Measurements from ENCODE around the gene DNAJB9.
"Not testable (repeated sequence)": the region's sequence is repeated elsewhere in the genome, so short reads cannot be mapped to it uniquely, and the experiment has no call there.

DNA sequence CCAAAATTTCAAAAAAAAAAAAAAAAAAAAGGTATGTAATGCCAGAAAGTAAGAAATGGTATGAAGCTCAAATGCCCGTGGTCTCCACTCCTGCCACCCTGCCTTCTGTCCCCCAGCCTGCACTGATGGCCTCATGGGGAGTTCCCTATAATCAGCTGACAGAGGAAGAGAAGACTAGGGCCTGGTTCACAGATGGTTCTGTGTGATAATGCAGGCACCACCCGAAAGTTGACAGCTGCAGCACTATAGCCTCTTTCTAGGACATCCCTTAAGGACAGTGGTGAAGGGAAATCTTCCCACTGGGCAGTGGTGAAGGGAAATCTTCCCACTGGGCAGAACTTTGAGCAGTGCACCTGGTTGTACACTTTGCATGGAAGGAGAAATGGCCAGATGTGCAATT, 31.4 kb upstream of the DNAJB9 start:
- TF ChIP-seq ARNT (IDR thresholded peaks at IDR 0.05); NFRKB (IDR thresholded peaks at IDR 0.05); LEF1 (IDR thresholded peaks at IDR 0.05; ENCODE audit: borderline replicate concordance); SP1 (IDR thresholded peaks at IDR 0.05); FOXK2 (IDR thresholded peaks at IDR 0.05); SUZ12 (IDR thresholded peaks at IDR 0.05); BHLHE40 (IDR thresholded peaks at IDR 0.05; ENCODE audit: borderline replicate concordance); FOXA1 (IDR thresholded peaks at IDR 0.05): not testable (repeated sequence)
